ENCODE measurements around the gene LBR.

Gene LBR

GRCh38 chr1:225460021-225460736 is 32.3 kb upstream of the LBR start:
- H3K4me3 ChIP-seq, result no peak overlapping the region
- no peak for DNase-seq (ENCODE audit: low read depth, low spot score)
- no peak for TF ChIP-seq FOXP2 (optimal IDR thresholded peaks at IDR 0.05; ENCODE audit: control extremely low read depth, extremely low read length, insufficient read depth)
- no peaks in the 10 kb centered on the region for H3K36me3 ChIP-seq (ENCODE audit: insufficient read depth, low read length)
- no peak overlapping the region for H3K9ac ChIP-seq (ENCODE audit: insufficient read length)
- H3K9me3 ChIP-seq (ENCODE audit: low read depth, low read length), result no peaks in the 10 kb centered on the region
- H3K27ac ChIP-seq, result no peak overlapping the region

- no peak for DNase-seq (ENCODE audit: low read depth, low spot score)
- no peak overlapping the region for H3K9ac ChIP-seq (ENCODE audit: insufficient read length)
- H3K4me3 ChIP-seq, result no peak overlapping the region
- no peak for TF ChIP-seq EZH2 (IDR thresholded peaks at IDR 0.05)
- TF ChIP-seq FOXP2 (optimal IDR thresholded peaks at IDR 0.05; ENCODE audit: control extremely low read depth, extremely low read length, insufficient read depth), result no peak
- no peak for TF ChIP-seq POLR2AphosphoS5 (IDR thresholded peaks at IDR 0.05; ENCODE audit: borderline replicate concordance, low read depth, low read length)
- H3K27ac ChIP-seq, result no peak overlapping the region
- H3K36me3 ChIP-seq (ENCODE audit: insufficient read depth, low read length), result no peaks in the 10 kb centered on the region
- H3K9me3 ChIP-seq (ENCODE audit: low read depth, low read length), result no peaks in the 10 kb centered on the region
Observed at GRCh38 chr1:225458222-225458631, 30.4 kb upstream of the LBR start.

- H3K9ac ChIP-seq (ENCODE audit: insufficient read length), result no peak overlapping the region
- no peaks in the 10 kb centered on the region for H3K9me3 ChIP-seq (ENCODE audit: low read depth, low read length)
- TF ChIP-seq POLR2AphosphoS5 (IDR thresholded peaks at IDR 0.05; ENCODE audit: borderline replicate concordance, low read depth, low read length) (no peak), FOXP2 (optimal IDR thresholded peaks at IDR 0.05; ENCODE audit: control extremely low read depth, extremely low read length, insufficient read depth) (no peak), EZH2 (IDR thresholded peaks at IDR 0.05) (no peak)
- no peaks in the 10 kb centered on the region for H3K36me3 ChIP-seq (ENCODE audit: insufficient read depth, low read length)
- no peak overlapping the region for H3K4me3 ChIP-seq
- H3K27ac ChIP-seq, result no peak overlapping the region
- DNase-seq (ENCODE audit: low read depth, low spot score), result no peak
Observed at GRCh38 chr1:225454733-225455132, 26.9 kb upstream of the LBR start.

GRCh38 chr1:225453797-225454648 is 26.2 kb upstream of the LBR start:
- H3K9ac ChIP-seq (ENCODE audit: insufficient read length), result no peak overlapping the region
- no peak overlapping the region for H3K27ac ChIP-seq
- no peak overlapping the region for H3K4me3 ChIP-seq
- TF ChIP-seq EZH2 (IDR thresholded peaks at IDR 0.05) (no peak), POLR2AphosphoS5 (IDR thresholded peaks at IDR 0.05; ENCODE audit: borderline replicate concordance, low read depth, low read length) (no peak), FOXP2 (optimal IDR thresholded peaks at IDR 0.05; ENCODE audit: control extremely low read depth, extremely low read length, insufficient read depth) (no peak)
- no peak for DNase-seq (ENCODE audit: low read depth, low spot score)
- no peaks in the 10 kb centered on the region for H3K36me3 ChIP-seq (ENCODE audit: insufficient read depth, low read length)
- H3K9me3 ChIP-seq (ENCODE audit: low read depth, low read length), result no peaks in the 10 kb centered on the region

- no peak overlapping the region for H3K4me3 ChIP-seq
- H3K9ac ChIP-seq (ENCODE audit: insufficient read length), result no peak overlapping the region
- H3K27ac ChIP-seq, result no peak overlapping the region
- DNase-seq (ENCODE audit: low read depth, low spot score), result no peak
- TF ChIP-seq POLR2AphosphoS5 (IDR thresholded peaks at IDR 0.05; ENCODE audit: borderline replicate concordance, low read depth, low read length), result no peak
- TF ChIP-seq FOXP2 (optimal IDR thresholded peaks at IDR 0.05; ENCODE audit: control extremely low read depth, extremely low read length, insufficient read depth), result no peak
- no peak for TF ChIP-seq EZH2 (IDR thresholded peaks at IDR 0.05)
- H3K36me3 ChIP-seq (ENCODE audit: insufficient read depth, low read length), result no peaks in the 10 kb centered on the region
- H3K9me3 ChIP-seq (ENCODE audit: low read depth, low read length), result no peaks in the 10 kb centered on the region
Observed at GRCh38 chr1:225451840-225452515, 24.1 kb upstream of the LBR start.

- no peaks in the 10 kb centered on the region for H3K9me3 ChIP-seq (ENCODE audit: low read depth, low read length)
- H3K36me3 ChIP-seq (ENCODE audit: insufficient read depth, low read length), result no peaks in the 10 kb centered on the region
- H3K4me3 ChIP-seq, result no peak overlapping the region
- TF ChIP-seq POLR2AphosphoS5 (IDR thresholded peaks at IDR 0.05; ENCODE audit: borderline replicate concordance, low read depth, low read length) (no peak), FOXP2 (optimal IDR thresholded peaks at IDR 0.05; ENCODE audit: control extremely low read depth, extremely low read length, insufficient read depth) (no peak), EZH2 (IDR thresholded peaks at IDR 0.05) (no peak)
- no peak for DNase-seq (ENCODE audit: low read depth, low spot score)
- no peak overlapping the region for H3K9ac ChIP-seq (ENCODE audit: insufficient read length)
- no peak overlapping the region for H3K27ac ChIP-seq
Observed at GRCh38 chr1:225451340-225451739, 23.5 kb upstream of the LBR start.

- Histone ChIP-seq H3K27ac (no peak overlapping the region), H3K9me3 (ENCODE audit: low read depth, low read length) (no peaks in the 10 kb centered on the region)
- TF ChIP-seq POLR2AphosphoS5 (IDR thresholded peaks at IDR 0.05; ENCODE audit: borderline replicate concordance, low read depth, low read length) (no peak), FOXP2 (optimal IDR thresholded peaks at IDR 0.05; ENCODE audit: control extremely low read depth, extremely low read length, insufficient read depth) (no peak), EZH2 (IDR thresholded peaks at IDR 0.05) (no peak)
Observed at GRCh38 chr1:225450491-225451191, 22.8 kb upstream of the LBR start.

GRCh38 chr1:225449774-225450173 is 21.9 kb upstream of the LBR start:
- TF ChIP-seq FOXP2 (optimal IDR thresholded peaks at IDR 0.05; ENCODE audit: control extremely low read depth, extremely low read length, insufficient read depth), result no peak
- no peak for TF ChIP-seq EZH2 (IDR thresholded peaks at IDR 0.05)
- Histone ChIP-seq H3K27ac (no peak overlapping the region), H3K9me3 (ENCODE audit: low read depth, low read length) (no peaks in the 10 kb centered on the region)

More at GRCh38 chr1:225450491-225451191, 22.8 kb upstream of the LBR start:
- H3K9ac ChIP-seq (ENCODE audit: insufficient read length), result no peak overlapping the region
- no peak for DNase-seq (ENCODE audit: low read depth, low spot score)
- H3K4me3 ChIP-seq, result no peak overlapping the region
- H3K36me3 ChIP-seq (ENCODE audit: insufficient read depth, low read length), result no peaks in the 10 kb centered on the region

More at GRCh38 chr1:225449774-225450173, 21.9 kb upstream of the LBR start:
- DNase-seq (ENCODE audit: low read depth, low spot score), result no peak
- no peak overlapping the region for H3K9ac ChIP-seq (ENCODE audit: insufficient read length)
- H3K4me3 ChIP-seq, result no peak overlapping the region
- no peaks in the 10 kb centered on the region for H3K36me3 ChIP-seq (ENCODE audit: insufficient read depth, low read length)
